H9 (cell line): Measurements from ENCODE around the gene MYH8. TPM values are rescaled to one million over a fixed set of nuclear protein-coding genes. Genes with fewer than 3 reads are reported as not detected.

Source experiments
- DNase-seq: peaks from one replicate; pipeline ENCODE4 v3.0.0-alpha.2; 2017
- H2AFZ ChIP-seq: one replicate; pipeline ENCODE4 v1.6.1; 2013; ENCODE audit warnings: mild to moderate bottlenecking, low read length, control low read depth, moderate library complexity
- H2AK5ac ChIP-seq: 2 replicates; pipeline ENCODE4 v1.6.1; 2013; ENCODE audit warnings: low read length, control low read depth, mixed read lengths; ENCODE audit not compliant: insufficient read length
- H2BK120ac ChIP-seq: one replicate; pipeline ENCODE4 v1.6.1; 2013; ENCODE audit warnings: low read depth, mild to moderate bottlenecking, low read length, control low read depth, inconsistent platforms; ENCODE audit not compliant: poor library complexity, severe bottlenecking
- H2BK12ac ChIP-seq: 2 replicates; pipeline ENCODE4 v1.6.1; 2013; ENCODE audit warnings: low read length, control low read depth, mixed read lengths, low read depth; ENCODE audit not compliant: insufficient read length
- H2BK15ac ChIP-seq: 2 replicates; pipeline ENCODE4 v1.6.1; 2013; ENCODE audit warnings: low read depth, low read length, control low read depth
- H2BK20ac ChIP-seq: one replicate; pipeline ENCODE4 v1.6.1; 2013; ENCODE audit warnings: low read depth, mild to moderate bottlenecking, low read length, control low read depth, inconsistent platforms; ENCODE audit not compliant: poor library complexity, severe bottlenecking
- H2BK5ac ChIP-seq: 2 replicates; pipeline ENCODE4 v1.6.1; 2013; ENCODE audit warnings: low read length, control low read depth, mixed read lengths; ENCODE audit not compliant: insufficient read length
- H3K14ac ChIP-seq: 2 replicates; pipeline ENCODE4 v1.6.1; 2013; ENCODE audit warnings: low read length, control low read depth; ENCODE audit not compliant: insufficient read depth
- H3K18ac ChIP-seq: 2 replicates; pipeline ENCODE4 v1.6.1; 2013; ENCODE audit warnings: low read depth, mild to moderate bottlenecking, mixed read lengths, low read length, control low read depth; ENCODE audit not compliant: insufficient read length
- H3K23ac ChIP-seq: 2 replicates; pipeline ENCODE4 v1.6.1; 2013; ENCODE audit warnings: low read length, control low read depth, mixed read lengths, low read depth; ENCODE audit not compliant: insufficient read length
- H3K23me2 ChIP-seq: 2 replicates; pipeline ENCODE4 v1.6.1; 2013; ENCODE audit warnings: low read depth, mild to moderate bottlenecking, mixed read lengths, low read length, control low read depth; ENCODE audit not compliant: insufficient read length, poor library complexity, severe bottlenecking
- H3K27ac ChIP-seq: 2 replicates; pipeline ENCODE4 v1.5.1; 2013; ENCODE audit warnings: low read length, control low read depth, mixed read lengths, low read depth; ENCODE audit not compliant: insufficient read length
- H3K27me3 ChIP-seq: 2 replicates; pipeline ENCODE4 v1.6.1; 2013; ENCODE audit warnings: low read length, control low read depth, inconsistent platforms; ENCODE audit not compliant: insufficient read depth
- H3K4ac ChIP-seq: 2 replicates; pipeline ENCODE4 v1.6.1; 2013; ENCODE audit warnings: low read depth, mild to moderate bottlenecking, control low read depth, inconsistent platforms, low read length, moderate library complexity
- H3K4me1 ChIP-seq: 2 replicates; pipeline ENCODE4 v1.6.1; 2013; ENCODE audit warnings: low read length, control low read depth, inconsistent platforms; ENCODE audit not compliant: insufficient read depth
- H3K4me2 ChIP-seq: 2 replicates; pipeline ENCODE4 v1.6.1; 2013; ENCODE audit warnings: low read length, control low read depth, mixed read lengths; ENCODE audit not compliant: insufficient read length, insufficient read depth
- H3K56ac ChIP-seq: 2 replicates; pipeline ENCODE4 v1.6.1; 2013; ENCODE audit warnings: low read depth, mild to moderate bottlenecking, mixed read lengths, low read length, control low read depth; ENCODE audit not compliant: insufficient read length
- H3K79me1 ChIP-seq: 2 replicates; pipeline ENCODE4 v1.6.1; 2013; ENCODE audit warnings: low read depth, mild to moderate bottlenecking, moderate library complexity, low read length, control low read depth, inconsistent platforms; ENCODE audit not compliant: insufficient read depth, poor library complexity, severe bottlenecking
- H3K79me2 ChIP-seq: 2 replicates; pipeline ENCODE4 v1.6.1; 2013; ENCODE audit warnings: low read length, control low read depth, inconsistent platforms; ENCODE audit not compliant: insufficient read depth
- H3K9ac ChIP-seq: 2 replicates; pipeline ENCODE4 v1.6.1; 2013; ENCODE audit warnings: low read length, control low read depth, mixed read lengths; ENCODE audit not compliant: insufficient read length; ENCODE audit errors: extremely low read depth
- H3K9me3 ChIP-seq: one replicate; pipeline ENCODE4 v1.6.1; 2013; ENCODE audit warnings: low read depth, low read length, inconsistent platforms; ENCODE audit not compliant: control insufficient read depth
- H3T11ph ChIP-seq: one replicate; pipeline ENCODE4 v1.6.1; 2013; ENCODE audit warnings: mild to moderate bottlenecking, low read length, control low read depth, inconsistent platforms
- H4K20me1 ChIP-seq: one replicate; pipeline ENCODE4 v1.6.1; 2013; ENCODE audit not compliant: control insufficient read depth, insufficient read length, insufficient read depth
- H4K5ac ChIP-seq: 2 replicates; pipeline ENCODE4 v1.6.1; 2013; ENCODE audit warnings: low read depth, mild to moderate bottlenecking, mixed read lengths, low read length, control low read depth; ENCODE audit not compliant: insufficient read length
- H4K8ac ChIP-seq: replicated peaks from 2 replicates; pipeline ENCODE4 v1.6.1; 2013; ENCODE audit warnings: low read length, control low read depth, mixed read lengths, low read depth; ENCODE audit not compliant: insufficient read length
- H4K91ac ChIP-seq: 2 replicates; pipeline ENCODE4 v1.6.1; 2013; ENCODE audit warnings: low read depth, mild to moderate bottlenecking, moderate library complexity, mixed read lengths, low read length, control low read depth; ENCODE audit not compliant: insufficient read length
- H3K27ac Mint-ChIP-seq, 3 experiments: 2 replicates in 2 of 3; 3 replicates in 1 of 3; pipeline ENCODE4 v1.8.0; 2020 to 2021; ENCODE audit warnings: mixed read lengths in 3 of 3, mild to moderate bottlenecking in 1 of 3, moderate library complexity in 1 of 3
- H3K27me3 Mint-ChIP-seq: 2 replicates; pipeline ENCODE4 v1.8.0; 2021; ENCODE audit warnings: low read depth, mild to moderate bottlenecking, moderate library complexity, mixed read lengths
- H3K36me3 Mint-ChIP-seq, 3 experiments: 2 replicates in 2 of 3; 3 replicates in 1 of 3; pipeline ENCODE4 v1.8.0; 2020 to 2021; ENCODE audit warnings: low read depth in 3 of 3, mixed read lengths in 3 of 3; ENCODE audit not compliant: insufficient read depth in 1 of 3
- H3K4me1 Mint-ChIP-seq, 2 experiments: 2 replicates each; pipeline ENCODE4 v1.8.0; 2020; ENCODE audit warnings: mixed read lengths in 2 of 2
- H3K4me3 Mint-ChIP-seq, 2 experiments: 2 replicates in 1 of 2; 3 replicates in 1 of 2; pipeline ENCODE4 v1.8.0; 2020 to 2021; ENCODE audit warnings: mild to moderate bottlenecking in 2 of 2, mixed read lengths in 2 of 2, moderate library complexity in 1 of 2
- H3K9me3 Mint-ChIP-seq, 2 experiments: 2 replicates in 1 of 2; 3 replicates in 1 of 2; pipeline ENCODE4 v1.8.0; 2020; ENCODE audit warnings: mild to moderate bottlenecking in 2 of 2, mixed read lengths in 2 of 2, moderate library complexity in 1 of 2
- CTCF ChIP-seq: fragments of 200-600 bp; sonication (generic); conservative IDR thresholded peaks from 3 replicates; pipeline ENCODE4 v1.8.0; 2021; ENCODE audit warnings: antibody characterized with exemption, mild to moderate bottlenecking
- total RNA-seq: library from RNA; stranded (reverse); gene quantifications from 2 replicates; pipeline ENCODE4 v1.2.1, GENCODE V29; 2021

The MYH8 gene
- total RNA-seq, 1 experiment from 2014 or later = not detected

GRCh38 chr17:10352893-10353292 lies 68.9 kb downstream of the MYH8 start:
- H3K4me3 Mint-ChIP-seq = no peak overlapping the region
- H3K79me2 ChIP-seq = no peaks in the 10 kb centered on the region

More at GRCh38 chr17:10352893-10353292, 68.9 kb downstream of the MYH8 start:
- H3K27me3 ChIP-seq = no peaks in the 10 kb centered on the region
- DNase-seq = no peak
- H3K9me3 ChIP-seq = no peaks in the 10 kb centered on the region
- no peak overlapping the region for H3K18ac ChIP-seq
- no peak overlapping the region for H4K91ac ChIP-seq
- H3T11ph ChIP-seq = no peak overlapping the region
- H3K79me1 ChIP-seq = no peaks in the 10 kb centered on the region
- no peak overlapping the region for H3K14ac ChIP-seq
- no peak overlapping the region for H3K9ac ChIP-seq
- H3K56ac ChIP-seq = no peak overlapping the region
- TF ChIP-seq CTCF = no peak
- H2AFZ ChIP-seq = no peak overlapping the region
- no peak overlapping the region for H2BK120ac ChIP-seq
- H4K20me1 ChIP-seq = no peaks in the 10 kb centered on the region
- H3K4me1 ChIP-seq = no peaks in the 10 kb centered on the region
- H4K5ac ChIP-seq = no peak overlapping the region
- H2BK12ac ChIP-seq = no peak overlapping the region
- no peak overlapping the region for H4K8ac ChIP-seq
- Mint-ChIP-seq H3K27me3 (peaks cover 2% of the 10 kb centered on the region; the same call in 1 of the 2 replicates), H3K27ac (no peak overlapping the region), H3K4me1 (no peaks in the 10 kb centered on the region), H3K9me3 (no peaks in the 10 kb centered on the region), H3K36me3 (no peaks in the 10 kb centered on the region)
- H3K23ac ChIP-seq = no peak overlapping the region
- no peak overlapping the region for H3K27ac ChIP-seq
- H3K4me2 ChIP-seq = no peak overlapping the region
- H3K4ac ChIP-seq = no peak overlapping the region
- H2AK5ac ChIP-seq = no peak overlapping the region
- H2BK20ac ChIP-seq = no peak overlapping the region
- H3K23me2 ChIP-seq = no peaks in the 10 kb centered on the region
- H2BK5ac ChIP-seq = no peak overlapping the region
- no peak overlapping the region for H2BK15ac ChIP-seq
